Stimulated activated CD4-positive, alpha-beta T cell treated with anti-CD3 and anti-CD28 coated beads, Interleukin-1b, Interleukin-23, amount 100 ng/mL, for 24 hours (primary cell): ENCODE measurements around the gene CMPK2.
A peak's percentile ranks its signal among the peaks of the same experiment; 100 is the strongest.
"Not testable (repeated sequence)": the region's sequence is repeated elsewhere in the genome, so short reads cannot be mapped to it uniquely, and the experiment has no call there.

Source experiments
- DNase-seq, 4 experiments: peaks; one replicate each; pipeline ENCODE4 v3.0.0-alpha.2; 2020; ENCODE audit warnings: low read depth in 4 of 4, low spot score in 1 of 4

The CMPK2 gene

GRCh38 chr2:6865346-6866274, at the start of gene CMPK2:
CMPK2 (minus strand) TSS chr2:6865907; CDS start chr2:6865696, 211 bp downstream.
- DNase-seq, result peak; percentile 34 to 68 (median 52)

GRCh38 chr2:6915399-6915798, 49.7 kb upstream of the CMPK2 start:
- DNase-seq, result no peak

- DNase-seq, result no peak
These were observed 49.1 kb upstream of the CMPK2 start for GRCh38 chr2:6914828-6915227.

GRCh38 chr2:6913415-6914157, 47.9 kb upstream of the CMPK2 start:
- peak in 1 of 4 experiments; percentile 40 for DNase-seq

- DNase-seq, result no peak
These were observed 46.0 kb upstream of the CMPK2 start for GRCh38 chr2:6911721-6912120.

- no peak for DNase-seq
These were observed 44.0 kb upstream of the CMPK2 start for GRCh38 chr2:6909431-6910385.

GRCh38 chr2:6908291-6908690, 42.6 kb upstream of the CMPK2 start:
- no peak for DNase-seq

- no peak for DNase-seq
These were observed 40.5 kb upstream of the CMPK2 start for GRCh38 chr2:6906165-6906741.

GRCh38 chr2:6905668-6906067, 40.0 kb upstream of the CMPK2 start:
- no peak for DNase-seq

GRCh38 chr2:6902581-6902980, 36.9 kb upstream of the CMPK2 start:
- not testable (repeated sequence) for DNase-seq

- no peak for DNase-seq
These were observed 31.4 kb upstream of the CMPK2 start for GRCh38 chr2:6896930-6897759.

GRCh38 chr2:6893876-6894482, 28.3 kb upstream of the CMPK2 start:
- DNase-seq, result no peak

GRCh38 chr2:6888724-6889123, 23.0 kb upstream of the CMPK2 start:
- DNase-seq, result no peak

GRCh38 chr2:6887751-6888192, 22.1 kb upstream of the CMPK2 start:
- DNase-seq, result no peak

- DNase-seq, result no peak
These were observed 20.3 kb upstream of the CMPK2 start for GRCh38 chr2:6885968-6886367.

GRCh38 chr2:6885551-6885950, 19.8 kb upstream of the CMPK2 start:
- DNase-seq, result no peak

GRCh38 chr2:6883448-6884122, 17.9 kb upstream of the CMPK2 start:
- DNase-seq, result no peak

GRCh38 chr2:6881516-6881915, 15.8 kb upstream of the CMPK2 start:
- DNase-seq, result no peak

- DNase-seq, result no peak
These were observed 15.3 kb upstream of the CMPK2 start for GRCh38 chr2:6881046-6881445.
